ENCODE measurements around the gene KL.

KL gene

DNA sequence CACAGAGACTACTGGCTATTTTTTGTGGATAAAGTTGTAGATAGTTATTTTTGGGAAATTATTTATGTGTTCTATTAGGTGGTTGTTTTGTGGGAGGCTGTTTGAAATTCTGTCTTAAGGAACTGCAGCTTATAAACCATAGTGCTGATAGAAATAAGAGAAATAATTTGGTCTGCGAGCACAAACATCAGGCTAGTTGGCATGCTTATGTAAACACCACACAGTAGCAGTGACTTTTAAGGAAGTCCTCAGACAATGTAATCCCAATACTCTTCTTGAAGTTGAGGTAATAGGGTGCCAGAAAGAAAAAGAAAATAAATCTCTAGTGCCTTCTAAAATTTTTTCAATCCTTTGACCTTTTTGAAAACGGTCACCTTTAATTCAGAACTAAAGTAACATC is 23.9 kb downstream of the KL start:
- Mint-ChIP-seq H3K4me3 (no peak overlapping the region), H3K27me3 (ENCODE audit: low read depth, poor library complexity) (peaks cover 9% of the 10 kb centered on the region), H3K36me3 (ENCODE audit: low read depth) (no peaks in the 10 kb centered on the region), H3K9me3 (no peaks in the 10 kb centered on the region), H3K4me1 (no peaks in the 10 kb centered on the region), H3K27ac (no peak overlapping the region)
- TF ChIP-seq, protein P1, sequence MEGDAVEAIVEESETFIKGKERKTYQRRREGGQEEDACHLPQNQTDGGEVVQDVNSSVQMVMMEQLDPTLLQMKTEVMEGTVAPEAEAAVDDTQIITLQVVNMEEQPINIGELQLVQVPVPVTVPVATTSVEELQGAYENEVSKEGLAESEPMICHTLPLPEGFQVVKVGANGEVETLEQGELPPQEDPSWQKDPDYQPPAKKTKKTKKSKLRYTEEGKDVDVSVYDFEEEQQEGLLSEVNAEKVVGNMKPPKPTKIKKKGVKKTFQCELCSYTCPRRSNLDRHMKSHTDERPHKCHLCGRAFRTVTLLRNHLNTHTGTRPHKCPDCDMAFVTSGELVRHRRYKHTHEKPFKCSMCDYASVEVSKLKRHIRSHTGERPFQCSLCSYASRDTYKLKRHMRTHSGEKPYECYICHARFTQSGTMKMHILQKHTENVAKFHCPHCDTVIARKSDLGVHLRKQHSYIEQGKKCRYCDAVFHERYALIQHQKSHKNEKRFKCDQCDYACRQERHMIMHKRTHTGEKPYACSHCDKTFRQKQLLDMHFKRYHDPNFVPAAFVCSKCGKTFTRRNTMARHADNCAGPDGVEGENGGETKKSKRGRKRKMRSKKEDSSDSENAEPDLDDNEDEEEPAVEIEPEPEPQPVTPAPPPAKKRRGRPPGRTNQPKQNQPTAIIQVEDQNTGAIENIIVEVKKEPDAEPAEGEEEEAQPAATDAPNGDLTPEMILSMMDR (IDR thresholded peaks at IDR 0.05) = no peak
- no peak for DNase-seq

DNA sequence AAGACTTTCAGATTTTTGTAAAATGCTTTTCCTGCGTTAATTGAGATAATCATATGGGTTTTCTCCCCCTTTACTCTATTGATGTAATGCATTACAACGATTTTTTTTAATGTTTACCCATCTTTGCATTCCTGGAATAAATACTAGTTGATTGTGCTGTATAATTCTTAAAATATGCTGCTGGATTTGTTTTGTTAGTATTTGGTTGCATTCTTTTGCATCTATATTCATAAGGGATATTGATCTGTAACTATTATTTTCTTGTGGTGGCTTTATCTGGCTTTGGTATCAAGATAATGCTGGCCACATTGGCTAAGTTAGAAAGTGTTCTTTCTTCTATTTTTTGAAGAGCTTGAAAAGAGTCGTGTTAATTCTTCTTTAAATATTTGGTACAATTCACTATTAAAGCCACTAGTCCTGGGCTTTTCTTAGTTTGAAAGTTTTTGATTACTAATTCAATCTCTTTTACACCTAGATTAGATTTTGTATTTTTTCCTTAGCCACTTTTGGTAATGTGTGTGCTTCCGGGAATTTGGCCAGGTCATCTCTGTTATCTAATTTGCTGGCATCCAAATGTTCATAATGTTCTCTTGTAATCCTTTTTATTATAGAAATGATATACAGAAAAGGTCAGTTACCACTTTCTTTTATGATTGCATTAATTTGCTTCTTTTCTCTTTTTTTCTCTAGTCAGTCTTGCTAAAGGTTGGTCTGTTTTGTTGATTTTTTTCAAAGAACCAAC is 29.8 kb downstream of the KL start:
- H3K27ac Mint-ChIP-seq = no peak overlapping the region
- no peak for DNase-seq
- TF ChIP-seq, protein P1 (IDR thresholded peaks at IDR 0.05) = no peak
- peaks cover 11% of the 10 kb centered on the region for H3K4me1 Mint-ChIP-seq
- H3K9me3 Mint-ChIP-seq = no peaks in the 10 kb centered on the region
- no peak overlapping the region for H3K4me3 Mint-ChIP-seq
- H3K27me3 Mint-ChIP-seq (ENCODE audit: low read depth, poor library complexity) = peaks cover 15% of the 10 kb centered on the region
- no peaks in the 10 kb centered on the region for H3K36me3 Mint-ChIP-seq (ENCODE audit: low read depth)

DNA sequence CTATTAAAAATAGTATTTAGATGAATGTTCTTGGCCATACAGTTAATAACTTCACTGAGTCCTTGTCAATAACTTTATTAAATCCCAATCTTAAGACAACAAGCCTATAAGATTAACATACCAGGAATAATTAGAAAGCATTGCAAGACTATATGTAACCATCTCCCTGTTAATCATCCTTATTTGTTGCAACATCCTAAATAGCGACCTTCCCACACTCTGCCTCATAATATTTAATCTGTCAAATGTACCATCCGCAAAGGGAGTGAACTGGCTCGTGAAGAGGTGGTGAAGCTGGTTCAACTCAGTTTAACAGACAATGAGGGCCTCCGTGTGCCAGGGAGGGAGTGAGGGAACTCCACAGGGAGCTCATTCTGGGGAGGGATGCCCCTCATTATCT is 33.9 kb downstream of the KL start:
- peaks cover 15% of the 10 kb centered on the region for H3K27me3 Mint-ChIP-seq (ENCODE audit: low read depth, poor library complexity)
- no peak overlapping the region for H3K4me3 Mint-ChIP-seq
- peaks cover 28% of the 10 kb centered on the region for H3K4me1 Mint-ChIP-seq
- H3K36me3 Mint-ChIP-seq (ENCODE audit: low read depth) = no peaks in the 10 kb centered on the region
- DNase-seq = no peak
- no peak overlapping the region for H3K27ac Mint-ChIP-seq
- TF ChIP-seq, protein P1 (IDR thresholded peaks at IDR 0.05) = no peak
- no peaks in the 10 kb centered on the region for H3K9me3 Mint-ChIP-seq

DNA sequence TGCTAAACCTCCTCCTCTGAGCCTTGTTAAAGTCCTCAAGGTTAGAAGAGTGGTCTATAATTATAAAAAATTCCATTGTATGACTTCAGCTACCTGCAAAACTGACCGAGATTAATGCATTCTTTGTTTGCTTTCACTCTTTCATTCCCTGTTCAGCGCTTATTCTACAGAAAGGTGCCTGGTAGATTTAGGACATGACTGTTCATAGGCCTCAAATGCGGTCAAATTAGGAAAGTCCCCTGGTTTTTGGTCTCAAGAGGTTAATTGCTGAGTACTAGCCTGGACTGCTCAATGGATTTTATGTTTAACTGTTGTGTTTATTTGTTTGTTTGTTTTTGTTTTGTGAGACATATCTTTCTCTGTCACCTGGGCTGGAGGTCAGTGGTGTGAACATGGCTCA is 35.4 kb downstream of the KL start:
- Mint-ChIP-seq H3K27me3 (ENCODE audit: low read depth, poor library complexity) (peaks cover 18% of the 10 kb centered on the region), H3K9me3 (peaks cover 3% of the 10 kb centered on the region)

DNA sequence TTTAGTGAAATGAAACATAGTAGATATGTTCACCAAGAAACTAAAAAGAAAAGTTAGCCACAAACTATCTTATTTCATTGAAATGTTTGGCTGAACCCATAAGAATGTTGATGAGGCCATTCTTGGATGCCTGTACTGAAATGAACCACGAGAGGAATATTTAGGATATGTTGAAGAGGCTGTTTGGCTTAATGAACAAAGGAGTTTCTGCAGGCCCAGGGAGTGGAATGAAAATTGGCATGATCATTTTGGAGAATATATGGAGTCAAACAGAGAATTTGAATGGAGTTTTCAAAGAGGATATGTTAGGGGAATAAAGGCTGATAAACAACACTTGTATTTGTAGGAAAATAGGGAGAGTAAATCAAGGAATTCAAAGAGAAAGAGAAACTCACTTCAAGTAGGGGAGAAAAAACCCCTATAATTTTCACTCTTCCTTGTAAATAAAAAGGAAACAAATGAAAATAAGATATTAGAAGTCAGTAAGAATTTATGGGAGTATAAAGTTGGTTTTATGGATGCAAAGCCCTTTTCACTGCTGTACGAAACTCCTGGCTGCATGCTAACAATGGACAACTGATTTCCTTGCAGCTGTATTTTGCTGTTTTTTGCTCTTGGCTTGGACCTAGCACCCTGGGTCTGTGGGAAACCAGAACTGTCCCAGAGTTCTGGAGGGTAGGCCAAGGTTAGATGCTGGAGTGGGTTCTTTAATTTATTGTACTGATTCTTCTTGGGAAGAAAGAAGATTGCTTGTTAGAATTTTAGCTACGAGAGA is 36.5 kb downstream of the KL start:
- H3K4me1 Mint-ChIP-seq = peaks cover 37% of the 10 kb centered on the region
- DNase-seq = no peak
- peaks cover 18% of the 10 kb centered on the region for H3K27me3 Mint-ChIP-seq (ENCODE audit: low read depth, poor library complexity)
- no peak overlapping the region for H3K4me3 Mint-ChIP-seq
- H3K9me3 Mint-ChIP-seq = peaks cover 3% of the 10 kb centered on the region
- H3K36me3 Mint-ChIP-seq (ENCODE audit: low read depth) = peaks cover 4% of the 10 kb centered on the region
- no peak overlapping the region for H3K27ac Mint-ChIP-seq
- TF ChIP-seq, protein P1 (IDR thresholded peaks at IDR 0.05) = no peak

More for the DNA sequence above, 35.4 kb downstream of the KL start:
- Mint-ChIP-seq H3K36me3 (ENCODE audit: low read depth) (peaks cover 4% of the 10 kb centered on the region), H3K4me3 (no peak overlapping the region), H3K4me1 (peaks cover 28% of the 10 kb centered on the region), H3K27ac (peak overlapping the region; percentile 39)
- no peak for DNase-seq
- TF ChIP-seq, protein P1 (IDR thresholded peaks at IDR 0.05) = no peak
